OCI-LY3 (cell line): Measurements from ENCODE around the gene BCAP31.

ENCODE experiments used
- CTCF ChIP-seq: fragments of 200-600, 300-600 bp; sonication (generic); IDR thresholded peaks from 2 replicates; pipeline ENCODE4 v1.5.1; 2014; ENCODE audit warnings: antibody characterized with exemption, low read length, low read depth
- EZH2phosphoT487 ChIP-seq: fragments of 200-600 bp; shearing (Covaris generic); IDR thresholded peaks from 2 replicates; pipeline ENCODE4 v1.6.1; 2018; ENCODE audit warnings: antibody characterized with exemption, mixed run types, low read depth

GRCh38 chrX:153765138-153766079 lies 41.2 kb upstream of the BCAP31 start:
- no peak for TF ChIP-seq CTCF
- TF ChIP-seq EZH2phosphoT487, result no peak
